ENCODE measurements around the gene ZFHX2. TPM values are rescaled to one million over a fixed set of nuclear protein-coding genes. Genes with fewer than 3 reads are reported as not detected.
"Not testable (repeated sequence)": the region's sequence is repeated elsewhere in the genome, so short reads cannot be mapped to it uniquely, and the experiment has no call there.

ZFHX2 gene
- total RNA-seq, 1 donor from 2014 or later: 1.0 TPM

DNA sequence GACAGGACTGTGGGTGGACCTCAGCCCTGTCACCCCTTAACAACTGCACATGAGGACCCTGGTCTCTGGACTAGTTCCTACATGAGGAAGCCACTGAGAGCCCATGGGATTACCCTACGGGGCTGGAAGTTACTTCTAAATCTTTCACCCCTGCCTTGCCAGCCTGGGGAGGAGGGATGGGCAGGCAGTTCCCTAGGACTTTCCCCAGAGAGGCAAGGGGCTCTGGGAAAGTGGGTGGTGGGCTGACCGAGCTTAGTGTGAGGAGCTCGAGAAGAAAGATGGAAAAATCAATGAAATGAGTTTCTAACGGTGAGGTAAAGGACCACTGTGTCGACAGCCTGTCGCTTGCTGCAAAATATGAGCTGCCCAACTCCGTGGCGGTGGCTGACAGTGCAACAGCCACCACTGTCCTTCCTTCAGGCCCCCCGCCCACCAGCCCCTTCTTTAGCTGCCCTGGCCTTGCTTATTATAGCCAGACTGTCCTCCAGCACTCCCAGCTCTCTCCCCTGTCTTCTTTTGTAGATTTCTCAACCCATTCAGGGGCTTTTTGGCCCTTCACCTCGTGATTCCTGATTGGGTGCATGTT, 5.0 kb downstream of the ZFHX2 start:
- intact Hi-C loops (cut with micrococcal nuclease): no loop called here
- no peak for ATAC-seq
- no peak for DNase-seq

DNA sequence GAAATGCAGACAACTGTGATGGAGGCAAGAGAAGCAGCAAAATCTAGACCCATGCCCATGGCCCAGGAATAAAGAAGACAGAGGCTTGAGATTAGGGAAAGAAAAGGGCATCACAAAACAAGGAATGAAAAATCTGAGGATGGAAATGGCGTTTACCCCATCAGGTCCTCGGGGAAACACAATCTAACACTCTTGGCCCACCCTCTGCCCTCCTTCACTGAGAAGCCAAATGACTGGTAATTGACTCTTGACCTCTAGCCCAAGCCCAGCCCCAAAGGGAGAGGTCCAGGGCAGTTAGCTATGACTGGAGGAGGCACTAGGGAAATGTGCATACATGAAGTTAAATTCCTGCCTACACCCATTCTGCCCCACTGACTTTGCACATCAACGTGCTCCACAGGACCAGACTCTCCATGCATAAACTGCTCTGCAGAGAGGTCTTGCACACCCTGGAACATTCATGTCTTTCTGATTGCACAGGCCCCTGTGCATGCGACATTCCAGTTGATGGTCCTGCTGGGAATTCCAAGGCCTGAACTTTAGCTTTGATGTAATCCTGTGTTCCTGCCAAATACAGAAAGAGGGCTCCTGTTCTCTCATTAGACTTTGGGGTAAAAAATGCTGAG, 5.7 kb downstream of the ZFHX2 start:
- intact Hi-C loops (cut with micrococcal nuclease): no loop called here
- DNase-seq (no peak), ATAC-seq (no peak)

DNA sequence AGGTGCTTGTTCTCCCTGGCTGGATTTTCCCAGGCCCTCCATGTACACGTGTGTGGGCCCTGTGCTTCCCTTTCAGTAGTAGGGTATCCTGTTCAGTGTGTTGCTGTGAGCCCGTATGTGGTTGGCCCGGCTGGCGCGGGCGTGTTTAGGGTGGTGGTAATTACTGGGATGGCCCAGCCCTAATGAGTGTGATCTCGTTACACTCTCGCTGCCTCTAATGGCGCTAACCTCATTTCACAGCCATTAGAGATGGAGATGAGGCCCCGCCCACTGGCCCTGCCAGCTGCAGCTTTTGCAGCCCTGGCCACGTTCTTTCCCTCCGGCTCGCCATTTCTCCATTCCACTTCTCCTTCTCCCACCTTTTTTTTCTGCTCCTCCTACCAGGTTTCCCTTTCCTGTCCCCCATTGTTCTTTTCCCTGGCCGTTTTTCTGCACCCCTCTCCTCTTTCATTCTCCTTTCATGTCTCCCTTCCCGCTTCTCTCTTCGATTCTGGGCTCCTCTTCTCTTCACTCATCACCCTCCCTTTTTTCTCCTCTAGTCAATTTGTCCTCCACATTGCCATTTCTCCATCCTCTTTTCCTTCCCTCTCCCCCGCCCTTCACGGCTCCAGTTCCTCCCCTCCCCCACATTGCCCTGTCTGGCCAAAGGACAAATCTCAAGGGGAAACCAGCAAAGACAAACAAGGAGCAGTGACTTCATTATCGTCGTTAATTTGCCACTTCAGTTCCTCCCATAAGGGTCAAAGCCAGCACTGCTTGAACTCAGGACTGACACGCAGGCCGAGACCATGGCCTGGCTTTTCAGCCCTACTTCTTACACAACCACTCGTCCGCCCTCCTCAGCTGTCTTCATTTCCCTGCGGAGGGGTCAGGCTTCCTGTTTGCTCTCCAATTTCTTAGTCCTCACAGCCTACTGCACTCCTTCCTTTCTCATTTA, 6.8 kb downstream of the ZFHX2 start:
- intact Hi-C loops (cut with micrococcal nuclease): no loop called here
- DNase-seq: peak; percentile 68
- peak; percentile 93 for ATAC-seq

DNA sequence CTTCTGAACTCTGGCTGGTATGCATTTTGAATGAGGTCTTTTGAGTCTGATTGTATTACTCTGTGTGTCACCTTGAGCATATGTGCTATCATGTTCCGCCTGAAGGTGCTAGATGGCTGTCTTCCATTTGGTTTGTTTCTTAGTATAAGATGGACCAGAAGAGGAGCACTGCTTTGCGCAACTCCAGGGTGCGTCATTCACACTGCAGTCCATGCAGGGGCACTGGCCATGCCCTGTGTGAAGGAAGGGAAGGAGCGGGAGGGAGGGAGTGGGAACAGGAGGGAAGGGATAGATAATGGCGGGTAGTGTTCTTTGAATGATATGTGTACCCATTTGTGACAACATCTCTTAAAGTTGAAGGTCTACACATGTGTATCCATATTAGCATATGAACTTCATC, 8.2 kb downstream of the ZFHX2 start:
- DNase-seq (no peak), ATAC-seq (no peak)
- intact Hi-C loops (cut with micrococcal nuclease): no loop called here

DNA sequence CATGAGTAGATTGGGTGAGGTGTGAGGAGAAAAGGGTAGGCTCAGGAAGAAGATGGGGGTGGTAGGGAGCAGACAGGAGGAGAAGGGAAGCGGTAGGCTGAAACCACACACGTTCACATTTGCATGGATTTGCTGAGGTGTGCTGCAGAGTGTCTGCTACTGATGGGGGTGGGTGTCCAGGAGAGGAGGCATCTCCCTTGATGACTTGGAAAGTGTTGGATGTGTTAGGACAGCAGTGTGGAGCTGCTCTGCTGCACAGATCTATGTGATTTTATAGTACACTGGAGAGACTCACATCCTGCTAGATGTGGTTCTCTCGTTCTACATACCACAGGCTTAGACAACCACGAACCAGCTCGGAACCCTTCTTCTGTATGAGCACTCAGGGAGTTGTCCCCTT, 9.3 kb downstream of the ZFHX2 start:
- DNase-seq: no peak

DNA sequence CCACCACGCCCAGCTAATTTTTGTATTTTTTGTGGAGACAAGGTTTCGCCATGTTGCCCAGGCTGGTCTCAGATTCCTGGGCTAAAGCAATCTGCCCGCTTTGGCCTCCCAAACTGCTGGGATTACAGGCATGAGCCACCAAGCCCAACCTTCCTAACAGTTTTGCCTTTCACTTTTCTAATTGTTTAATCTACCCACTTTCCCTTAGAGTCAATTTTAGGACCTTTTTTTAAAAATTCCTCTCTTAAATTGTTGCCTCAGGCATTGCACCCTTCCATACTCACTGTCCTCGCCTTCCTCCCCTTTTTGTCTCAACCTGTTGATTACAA, 11.5 kb downstream of the ZFHX2 start:
- no peak for DNase-seq
- intact Hi-C loops (cut with micrococcal nuclease): no loop called here
- no peak for ATAC-seq

More for the DNA sequence above, 9.3 kb downstream of the ZFHX2 start:
- ATAC-seq: no peak
- intact Hi-C loops (cut with micrococcal nuclease): no loop called here

DNA sequence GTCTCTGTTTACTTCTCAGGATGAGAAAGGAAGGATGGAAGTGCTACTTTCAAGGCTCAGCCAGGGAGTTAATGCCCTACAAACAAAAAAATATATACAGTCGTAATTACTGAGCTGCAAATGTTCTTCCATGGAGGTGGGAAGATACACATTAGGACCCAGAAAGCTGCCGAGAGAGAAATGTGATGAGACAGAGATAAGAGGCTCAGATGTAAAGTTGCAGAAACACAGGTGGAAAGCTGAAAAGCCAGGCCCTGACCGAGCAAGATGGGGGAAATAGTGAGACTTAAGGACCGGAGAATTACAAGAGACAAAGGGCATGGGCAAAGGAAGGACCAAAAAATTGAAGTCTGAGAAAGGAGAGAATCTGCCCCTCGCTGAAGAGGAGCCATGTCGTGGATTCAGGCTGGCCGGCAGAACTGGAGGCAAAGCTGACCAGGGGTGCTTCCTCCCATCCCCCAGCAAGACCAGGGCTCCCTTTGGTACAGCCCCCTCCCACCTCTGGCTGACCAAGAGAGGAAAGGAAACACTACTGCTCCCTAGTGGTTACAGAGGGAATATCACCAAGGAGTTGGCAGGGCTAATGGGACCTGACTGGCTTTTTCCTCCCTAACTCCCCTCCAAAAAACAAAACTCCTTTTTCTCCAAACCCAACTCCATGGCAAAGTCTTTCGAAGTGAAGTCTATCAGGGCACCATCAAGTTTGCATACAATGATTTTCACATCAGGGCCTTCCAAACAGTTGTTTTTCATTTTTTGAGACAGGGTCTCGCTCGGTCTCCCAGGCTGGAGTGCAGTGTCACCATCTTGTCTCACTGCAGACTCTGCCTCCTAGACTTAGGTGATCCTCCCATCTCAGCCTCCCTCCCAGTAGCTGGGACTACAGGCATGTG, 12.1 kb downstream of the ZFHX2 start:
- DNase-seq: no peak
- intact Hi-C loops (cut with micrococcal nuclease): no loop called here
- peak; percentile 66 for ATAC-seq

DNA sequence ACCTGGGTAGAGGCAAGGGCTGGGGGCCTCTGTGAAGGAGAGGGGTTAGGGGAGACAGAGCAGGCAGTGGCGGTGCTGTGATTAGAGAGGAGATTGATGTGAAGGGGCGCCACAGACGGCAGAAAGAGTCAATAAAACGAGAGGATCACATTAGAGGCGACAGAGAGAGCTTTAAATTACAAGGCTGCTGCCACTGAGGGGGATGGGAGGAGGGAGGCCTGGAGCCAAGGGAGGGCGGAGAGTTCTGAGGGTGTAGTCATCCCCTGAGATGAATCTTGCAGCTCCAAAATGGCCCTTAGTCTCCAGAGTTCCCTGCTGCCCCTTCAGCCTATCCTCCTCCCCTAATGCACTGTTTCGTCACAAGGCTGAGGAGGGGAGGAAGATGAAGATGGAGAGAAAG, 12.8 kb downstream of the ZFHX2 start:
- peak; percentile 77 for ATAC-seq
- intact Hi-C loops (cut with micrococcal nuclease): no loop called here
- DNase-seq: peak; percentile 48

DNA sequence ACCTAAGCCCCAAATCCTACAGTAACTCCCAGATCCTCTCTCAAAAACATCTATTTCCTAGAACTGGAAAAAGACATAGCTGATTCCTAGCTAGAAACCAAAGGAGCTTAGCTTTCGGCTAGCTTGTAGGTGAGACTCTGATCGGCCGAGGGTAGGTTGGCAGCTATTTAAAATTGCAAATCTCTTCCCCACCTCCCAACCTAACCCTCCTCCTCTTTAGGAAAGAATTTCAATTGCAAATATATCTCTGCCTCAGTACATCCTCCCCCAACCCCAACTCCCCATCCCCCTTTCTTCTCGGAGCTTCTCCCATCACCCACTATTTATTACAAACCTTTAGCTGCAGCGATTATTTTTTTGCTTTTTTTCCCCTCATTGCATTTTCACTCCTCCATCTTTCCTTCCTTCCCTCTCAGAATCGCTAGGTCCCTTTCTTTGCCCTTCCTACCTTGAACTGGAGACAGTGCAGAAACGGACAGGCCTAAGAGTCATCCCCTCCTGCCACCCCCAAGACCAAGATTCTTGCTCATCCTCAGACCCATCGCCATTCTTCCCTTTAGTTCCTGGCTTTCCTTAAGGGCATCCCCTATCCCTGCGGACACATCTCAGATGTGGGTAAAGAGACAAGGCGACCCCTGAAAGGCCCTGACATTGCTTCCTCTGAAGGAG, 13.4 kb downstream of the ZFHX2 start:
- ATAC-seq: no peak
- intact Hi-C loops (cut with micrococcal nuclease): no loop called here
- no peak for DNase-seq

DNA sequence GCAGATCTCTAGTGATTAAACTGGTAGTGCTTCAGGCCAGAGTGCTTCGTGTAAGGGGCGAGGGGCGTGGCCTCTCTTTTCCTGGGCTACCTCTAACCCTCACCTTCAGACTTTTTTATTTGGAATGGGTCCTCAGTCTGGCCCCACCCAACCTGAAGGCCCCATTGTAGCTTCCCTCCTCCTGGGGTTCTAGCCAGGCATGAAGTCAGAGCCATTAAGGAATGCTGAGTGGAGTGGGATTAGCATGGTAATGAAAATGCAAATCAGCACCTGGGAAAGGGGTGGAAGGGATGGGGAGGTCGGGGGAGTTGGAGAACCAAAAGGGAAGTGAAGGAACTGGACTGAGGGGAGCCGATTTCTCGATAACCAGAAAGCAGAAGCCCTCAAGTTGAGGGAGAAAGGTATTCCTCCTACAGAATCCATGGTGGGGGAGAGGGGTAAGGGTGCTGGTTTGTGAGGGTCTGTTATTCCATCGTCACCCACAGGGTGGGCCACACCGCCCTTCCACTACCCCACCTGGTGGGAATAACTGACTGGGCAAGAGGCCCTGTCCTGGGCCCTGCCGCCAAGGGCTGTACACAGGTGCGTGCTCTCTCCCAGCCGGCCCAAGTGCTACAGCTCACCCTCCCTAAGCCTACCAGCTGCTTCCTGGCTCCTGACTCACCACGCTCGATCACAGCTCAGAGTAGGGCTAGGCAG, 14.1 kb downstream of the ZFHX2 start:
- DNase-seq: no peak
- intact Hi-C loops (cut with micrococcal nuclease): no loop called here
- ATAC-seq: no peak

DNA sequence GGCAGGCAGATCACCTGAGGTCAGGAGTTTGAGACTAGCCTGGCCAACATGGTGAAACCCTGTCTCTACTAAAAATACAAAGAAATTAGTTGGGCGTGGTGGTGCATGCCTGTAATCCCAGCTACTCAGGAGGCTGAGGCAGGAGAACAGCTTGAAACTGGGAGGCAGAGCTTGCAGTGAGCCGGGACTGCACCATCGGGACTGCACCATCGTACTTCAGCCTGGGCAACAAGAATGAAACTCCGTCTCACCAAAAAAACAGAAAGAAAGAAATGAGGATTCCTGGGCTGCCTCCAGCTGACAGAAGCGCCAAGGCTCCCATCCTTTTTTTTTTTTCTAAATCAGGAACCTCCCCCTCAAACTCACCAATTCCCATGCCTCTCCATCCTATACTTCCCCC, 14.7 kb downstream of the ZFHX2 start:
- intact Hi-C loops (cut with micrococcal nuclease); DNase-seq; ATAC-seq: not testable (repeated sequence)

DNA sequence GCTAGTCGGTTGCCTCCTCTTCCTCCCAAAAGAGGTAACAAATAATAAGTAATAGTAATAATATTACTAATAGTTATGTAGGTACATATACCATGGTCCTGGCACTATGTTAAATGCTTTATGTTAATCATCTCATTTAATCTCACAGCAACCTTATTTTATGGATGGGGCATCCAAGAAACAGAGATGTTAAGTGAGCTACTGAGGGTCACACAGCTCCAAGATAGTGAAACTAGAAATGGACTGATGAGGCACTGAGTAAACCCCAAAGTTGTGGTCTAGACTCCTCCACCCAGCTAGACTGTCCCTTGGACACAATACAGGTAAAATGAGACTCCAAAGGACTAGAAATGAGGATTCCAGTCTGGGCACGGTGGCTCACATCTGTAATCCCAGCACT, 15.1 kb downstream of the ZFHX2 start:
- ATAC-seq (no peak), DNase-seq (no peak)
- intact Hi-C loops (cut with micrococcal nuclease): no loop called here

DNA sequence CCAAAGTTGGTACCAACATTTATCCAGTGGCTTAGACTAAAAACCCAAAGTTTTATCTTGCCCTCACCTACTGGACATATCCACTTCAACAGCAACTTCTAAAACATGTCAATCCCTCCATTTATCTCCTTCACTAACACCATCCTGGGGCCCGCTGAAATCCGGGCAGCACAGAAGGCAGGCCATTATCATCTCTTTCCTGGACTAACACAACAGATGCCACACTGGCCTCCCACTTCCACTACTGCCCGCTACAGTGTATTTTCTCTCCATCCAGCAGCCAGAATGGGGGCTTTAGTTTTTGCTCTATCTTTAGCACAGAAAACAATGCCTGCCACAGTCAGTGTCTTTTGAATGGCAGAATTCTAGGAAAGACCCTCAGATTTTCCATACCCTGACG, 15.6 kb downstream of the ZFHX2 start:
- no peak for ATAC-seq
- no peak for DNase-seq
- intact Hi-C loops (cut with micrococcal nuclease): no loop called here

DNA sequence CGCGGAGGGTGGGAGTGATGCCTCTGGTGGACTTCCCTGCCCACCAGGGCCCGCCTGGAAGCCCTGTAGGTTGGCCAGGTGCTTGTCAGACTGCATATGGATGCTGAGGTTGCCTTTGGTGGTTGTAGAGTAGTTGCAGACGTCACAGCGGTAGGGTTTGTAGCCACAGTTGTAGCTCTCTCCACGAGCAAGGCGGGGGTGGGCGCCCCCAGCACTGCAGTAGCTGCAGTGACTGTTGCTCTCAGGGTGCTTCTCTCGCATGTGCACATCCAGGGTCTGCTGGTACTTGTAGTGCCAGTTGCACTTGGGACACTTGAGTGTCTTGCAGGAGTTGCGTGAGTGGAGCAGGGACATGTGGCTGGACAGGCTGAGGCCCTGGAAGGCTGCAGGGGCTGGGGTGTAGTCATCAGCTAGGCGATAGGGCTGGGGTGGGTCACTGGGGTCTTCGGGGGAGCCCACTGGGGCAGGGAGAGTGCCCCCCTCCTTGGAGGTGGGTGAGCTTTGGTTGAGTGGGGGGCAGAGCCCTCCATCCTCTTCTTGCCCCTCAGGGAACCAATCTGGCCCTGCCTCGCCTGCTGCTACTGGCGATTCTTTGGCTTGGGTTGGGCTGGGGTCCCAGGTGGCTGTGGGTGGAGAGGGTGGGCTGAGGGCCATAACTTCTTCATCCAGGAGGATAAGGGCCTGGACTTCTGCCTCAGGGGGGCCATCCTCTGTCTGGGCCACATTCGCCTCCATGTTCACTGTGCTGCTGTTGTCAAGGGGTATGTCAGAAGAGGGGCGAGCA, 17.7 kb downstream of the ZFHX2 start:
- no peak for ATAC-seq
- intact Hi-C loops (cut with micrococcal nuclease): no loop called here
- no peak for DNase-seq

DNA sequence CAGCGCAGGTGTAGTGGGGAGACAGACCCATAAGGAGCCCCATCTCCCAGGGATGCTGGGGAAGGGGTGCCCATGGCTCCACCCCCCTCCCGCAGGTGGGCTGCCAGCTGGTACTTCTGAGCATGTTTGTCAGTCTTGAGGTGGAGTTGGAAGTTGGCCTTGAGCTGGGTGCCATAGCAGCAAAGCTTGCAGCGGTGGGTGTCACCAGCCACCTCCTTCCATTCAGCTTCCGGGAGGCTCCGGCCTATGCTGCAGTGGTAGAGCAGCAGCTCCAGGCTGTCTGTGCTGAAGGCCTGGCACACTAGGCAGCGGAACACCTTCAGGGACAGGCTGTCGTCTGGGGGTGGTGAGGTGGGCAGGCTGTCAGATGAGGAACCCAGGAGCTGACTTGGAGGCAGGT, 18.9 kb downstream of the ZFHX2 start:
- DNase-seq (no peak), ATAC-seq (no peak)
- intact Hi-C loops (cut with micrococcal nuclease): no loop called here

DNA sequence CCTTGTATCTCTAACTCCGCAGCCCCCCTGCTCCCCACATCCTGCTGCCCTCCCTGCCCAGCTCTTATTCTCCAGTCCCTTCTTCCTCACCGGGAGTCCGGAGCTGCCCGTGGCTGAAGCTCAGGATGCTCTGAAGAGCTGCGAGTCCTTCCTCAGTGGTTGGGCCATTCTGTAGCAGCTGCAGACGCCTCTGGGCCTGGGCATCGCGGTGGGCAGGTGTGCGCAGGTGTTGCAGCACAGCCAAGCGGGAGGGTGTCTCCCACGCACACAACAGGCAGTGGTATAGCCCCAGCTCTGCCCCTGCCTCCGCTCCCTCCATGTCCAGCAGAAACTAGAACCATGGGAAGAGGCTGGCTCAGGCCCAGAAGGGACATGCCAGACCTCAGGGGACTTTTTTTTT, 20.2 kb downstream of the ZFHX2 start:
- intact Hi-C loops (cut with micrococcal nuclease): no loop called here
- ATAC-seq (no peak), DNase-seq (no peak)

DNA sequence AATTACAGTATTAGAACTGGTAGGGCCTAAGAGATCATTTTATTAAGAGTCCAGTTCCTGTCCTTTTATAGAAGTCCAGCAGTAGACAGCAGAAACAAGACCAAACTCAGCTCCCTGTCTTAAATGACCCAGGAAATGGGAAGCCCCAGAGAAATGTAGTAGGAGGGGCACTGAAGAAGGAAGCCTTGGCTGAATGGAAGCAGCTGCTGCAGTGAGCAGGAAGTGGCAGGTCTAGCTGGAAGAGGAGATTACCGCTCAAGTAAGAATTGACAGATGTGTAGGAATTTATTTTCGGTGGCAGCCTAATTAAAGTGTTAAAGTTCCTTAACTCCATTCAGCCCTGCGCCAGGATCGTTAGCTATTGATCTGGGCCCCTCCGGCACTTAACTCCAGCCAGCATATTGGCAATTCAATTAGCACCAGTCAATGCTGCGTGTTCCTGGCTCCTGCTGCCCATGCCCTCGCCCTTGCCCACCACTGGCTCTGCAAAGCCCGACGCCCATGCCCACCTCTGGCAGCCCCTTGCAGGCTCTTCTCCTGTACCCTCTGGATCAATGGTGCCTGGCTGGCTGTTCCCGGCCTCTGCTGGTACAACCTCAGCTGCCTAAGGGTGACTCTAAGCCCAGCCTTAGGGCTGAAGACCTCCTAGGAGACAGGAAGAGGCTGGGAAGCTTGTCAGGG, 21.1 kb downstream of the ZFHX2 start:
- ATAC-seq (no peak), DNase-seq (no peak)
- intact Hi-C loops (cut with micrococcal nuclease): no loop called here

Data from left ventricle myocardium superior (tissue), 1 donor.